Activated T-cell treated with anti-CD3 and anti-CD28 coated beads for 4 hours (primary cell): ENCODE data around the gene CCDC148.
"Not testable (repeated sequence)": the region's sequence is repeated elsewhere in the genome, so short reads cannot be mapped to it uniquely, and the experiment has no call there.

Experiments used
- DNase-seq: peaks from one replicate; pipeline ENCODE4 v3.0.0-alpha.2; 2020

The CCDC148 gene

GRCh38 chr2:158350751-158351465, 105.6 kb downstream of the CCDC148 start:
- not testable (repeated sequence) for DNase-seq

DNA sequence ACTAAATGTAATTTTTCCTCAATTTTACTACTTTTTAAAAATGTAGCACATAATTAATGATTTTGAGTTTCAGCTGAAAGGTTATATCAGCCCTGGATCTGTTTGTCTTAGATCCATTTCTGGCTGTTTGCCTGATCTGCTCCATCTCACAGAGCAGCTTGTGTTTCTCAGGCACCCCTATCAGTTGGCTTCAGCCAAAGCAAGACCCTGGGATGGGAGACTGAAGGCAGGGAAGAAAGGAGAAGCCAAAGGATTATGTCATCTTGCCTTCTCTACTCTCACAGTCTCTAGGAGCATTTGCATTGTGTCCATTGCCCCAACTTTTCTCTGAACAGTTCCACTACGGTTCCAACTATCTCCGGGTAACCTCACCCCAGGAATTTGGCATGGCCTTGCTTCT, 110.5 kb downstream of the CCDC148 start:
- no peak for DNase-seq

DNA sequence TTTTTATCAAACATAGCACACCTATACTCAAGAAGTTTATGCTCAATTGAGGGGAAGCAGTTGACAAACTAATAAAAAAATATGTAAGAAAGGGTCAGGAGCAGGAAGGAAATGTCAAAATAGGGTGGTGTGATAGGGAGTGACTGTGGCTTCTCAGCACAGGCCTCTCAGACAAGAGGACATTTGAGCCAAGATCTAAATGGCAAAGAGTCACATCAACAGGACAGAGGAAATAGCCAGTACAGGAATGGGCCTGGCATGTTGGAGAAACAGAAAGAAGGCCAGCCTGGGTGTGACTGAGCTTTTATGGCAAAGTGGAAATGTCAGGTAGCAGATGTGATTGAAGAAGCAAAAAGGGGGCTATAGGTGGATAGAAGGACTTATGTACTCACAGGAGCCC, 117.0 kb downstream of the CCDC148 start:
- DNase-seq: no peak

DNA sequence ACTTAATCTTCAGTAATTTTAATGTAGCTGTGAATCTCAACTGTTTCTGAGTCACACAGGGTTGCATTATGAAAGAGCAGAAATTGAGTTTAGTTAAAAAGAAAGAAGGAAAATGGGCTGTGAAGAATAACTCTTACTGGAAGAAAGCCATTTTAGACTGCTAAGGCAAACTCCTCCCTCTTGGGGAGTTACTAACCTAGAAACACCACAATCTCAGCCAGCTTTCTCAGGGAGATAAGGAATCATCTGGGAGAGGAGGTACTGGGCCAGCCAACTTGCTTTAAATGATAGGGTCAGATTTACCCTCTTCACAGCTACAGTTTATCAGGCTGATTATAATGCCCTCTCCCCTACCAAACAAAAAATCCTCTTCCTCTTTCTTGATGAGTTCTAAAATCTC, 119.5 kb downstream of the CCDC148 start:
- no peak for DNase-seq

DNA sequence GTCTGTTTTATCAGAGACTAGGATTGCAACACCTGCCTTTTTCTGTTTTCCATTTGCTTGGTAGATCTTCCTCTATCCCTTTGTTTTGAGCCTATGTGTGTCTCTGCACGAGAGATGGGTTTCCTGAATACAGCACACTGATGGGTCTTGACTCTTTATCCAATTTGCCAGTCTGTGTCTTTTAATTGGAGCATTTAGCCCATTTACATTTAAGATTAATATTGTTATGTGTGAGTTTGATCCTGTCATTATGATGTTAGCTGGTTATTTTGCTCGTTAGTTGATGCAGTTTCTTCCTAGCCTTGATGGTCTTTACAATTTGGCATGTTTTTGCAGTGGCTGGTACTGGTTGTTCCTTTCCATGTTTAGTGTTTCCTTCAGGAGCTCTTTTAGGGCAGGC, 124.8 kb downstream of the CCDC148 start:
- not testable (repeated sequence) for DNase-seq

DNA sequence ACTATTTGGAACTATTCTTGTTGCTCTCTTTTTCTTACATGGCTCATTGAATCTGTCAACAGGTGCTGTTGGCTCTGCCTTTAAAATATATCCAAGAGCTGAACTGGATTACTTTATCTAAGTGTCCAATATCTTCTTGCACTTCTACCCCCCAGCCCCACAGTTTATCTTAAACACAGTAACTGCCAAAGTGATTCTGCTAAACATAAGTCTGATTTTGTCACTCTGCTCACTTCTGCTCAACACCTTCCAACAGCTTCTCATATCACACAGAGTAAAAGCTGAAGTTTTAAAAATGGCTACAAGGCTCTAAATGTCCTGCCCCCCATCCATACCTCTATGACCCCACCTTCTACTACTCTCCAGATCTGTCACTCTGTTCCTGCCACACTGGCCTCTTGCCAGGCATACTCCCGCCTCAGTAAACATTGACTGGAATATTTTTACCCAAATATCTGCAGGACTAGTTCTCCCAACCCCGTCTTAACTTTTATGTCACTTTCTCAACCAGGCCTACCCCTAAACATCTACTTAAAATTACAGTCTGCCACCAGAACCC, 130.7 kb downstream of the CCDC148 start:
- no peak for DNase-seq

DNA sequence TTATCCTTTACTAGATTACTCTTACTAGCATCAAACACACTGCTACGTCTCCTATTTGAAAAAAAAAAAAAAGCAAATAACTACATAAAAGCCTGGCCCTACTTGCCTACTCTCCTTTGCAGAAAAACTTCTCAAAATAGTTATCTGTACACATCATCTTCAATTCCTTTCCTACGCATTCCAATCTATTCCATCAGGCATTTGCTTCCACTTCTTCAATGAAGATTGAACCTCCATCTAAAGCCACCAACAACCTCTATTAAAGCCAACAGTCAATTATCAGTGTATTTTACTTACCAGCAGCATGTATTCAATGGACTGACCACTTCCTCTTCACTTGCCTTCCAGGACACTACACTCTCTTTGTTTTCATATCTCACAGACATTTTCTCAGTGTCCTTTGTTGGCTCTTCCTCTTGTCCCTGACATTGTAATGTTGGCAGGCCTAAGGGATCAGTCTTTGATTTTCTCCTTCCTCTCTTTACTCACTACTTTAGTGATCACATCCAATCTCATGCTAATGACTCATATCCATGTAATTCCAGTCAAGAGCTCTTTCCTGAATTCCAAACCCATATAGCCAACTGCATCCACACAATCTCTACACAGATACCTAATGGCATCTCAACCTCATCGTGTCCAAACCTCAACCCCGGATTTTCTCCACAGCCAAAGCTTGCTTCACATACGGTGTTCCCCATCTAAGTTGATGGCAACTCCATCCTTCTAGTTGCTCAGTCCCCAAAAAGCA, 131.3 kb downstream of the CCDC148 start:
- DNase-seq: no peak

- DNase-seq: no peak
Observed at GRCh38 chr2:158323381-158323780, 133.2 kb downstream of the CCDC148 start.

GRCh38 chr2:158321264-158321663, 135.3 kb downstream of the CCDC148 start:
- DNase-seq: no peak

DNA sequence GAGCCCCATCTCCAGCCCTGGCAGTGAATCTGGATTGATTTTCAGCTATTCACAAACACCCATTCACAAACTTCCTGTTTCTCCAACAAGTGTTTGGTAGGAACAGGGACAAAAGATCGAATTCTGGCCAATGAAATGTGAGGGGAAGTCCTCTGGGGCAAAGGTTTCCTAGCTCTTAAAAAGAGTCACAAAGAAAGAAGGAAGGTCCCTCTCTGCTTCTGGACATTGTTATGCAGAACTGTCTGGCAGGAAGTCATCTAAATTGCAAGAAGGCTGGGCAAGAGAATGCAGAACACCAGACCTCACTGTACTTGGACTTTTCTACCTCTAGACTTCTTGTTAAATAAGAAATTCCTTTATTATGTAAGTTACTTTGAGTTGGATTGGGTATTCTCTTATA, 137.3 kb downstream of the CCDC148 start:
- DNase-seq: no peak

DNA sequence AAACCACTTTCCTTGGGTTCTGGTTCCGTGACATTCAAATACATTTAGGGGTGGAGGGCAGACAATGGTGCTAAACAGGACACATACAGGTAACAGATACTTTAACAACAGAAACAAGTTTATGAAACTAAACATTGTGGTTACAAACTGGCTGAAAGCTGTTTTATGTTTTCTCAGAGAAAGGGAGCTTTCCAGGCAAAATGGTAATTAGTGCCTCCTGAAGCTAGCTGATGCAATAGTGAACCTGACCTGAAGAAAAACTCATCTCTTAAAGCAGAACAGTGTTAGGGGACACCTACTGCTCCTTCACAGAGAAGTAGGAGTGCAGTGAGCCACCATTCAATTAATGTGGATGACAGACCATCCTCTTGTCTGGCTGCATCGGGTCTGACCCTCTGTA, 138.9 kb downstream of the CCDC148 start:
- DNase-seq: no peak

GRCh38 chr2:158315803-158316414, 140.6 kb downstream of the CCDC148 start:
- no peak for DNase-seq

- DNase-seq: no peak
Observed at GRCh38 chr2:158315000-158315399, 141.6 kb downstream of the CCDC148 start.

DNA sequence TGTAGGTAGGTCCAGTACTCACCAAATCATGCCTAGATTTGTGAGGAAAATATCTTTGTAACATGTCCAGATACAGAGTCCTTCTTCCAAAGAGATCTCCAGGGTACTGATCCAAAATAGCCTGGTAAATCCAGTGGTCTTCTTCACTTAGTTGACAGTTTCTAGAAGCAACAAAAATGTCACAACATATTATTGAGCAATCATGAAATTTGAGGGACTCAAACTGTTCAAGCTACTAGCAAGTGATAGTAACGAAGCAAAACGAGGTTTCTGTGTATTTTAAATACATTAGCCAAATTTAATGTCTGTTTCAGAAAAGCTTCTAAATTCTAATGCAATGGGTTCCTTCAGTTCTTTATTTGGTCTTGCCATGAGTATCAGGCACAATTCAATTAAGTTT, 142.8 kb downstream of the CCDC148 start:
- no peak for DNase-seq

DNA sequence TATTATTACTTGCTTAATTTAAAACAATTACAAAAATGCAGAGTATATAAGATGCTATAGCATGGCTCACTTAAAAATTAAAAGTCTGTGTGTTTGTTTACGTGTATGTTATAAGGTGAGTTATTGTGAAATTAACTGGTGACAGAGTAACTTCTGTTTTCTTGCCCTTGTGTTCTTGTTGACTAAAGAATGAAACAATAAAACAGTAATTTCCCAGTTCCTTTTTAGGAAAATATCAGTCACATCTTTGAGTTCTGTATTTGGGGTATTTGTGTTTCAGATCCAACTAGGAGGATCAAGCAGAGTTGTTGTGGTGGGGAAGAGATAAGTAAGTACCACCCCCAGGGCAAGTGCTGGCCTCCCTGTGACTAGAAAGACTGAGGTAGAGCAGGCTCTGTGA, 143.6 kb downstream of the CCDC148 start:
- no peak for DNase-seq

GRCh38 chr2:158310407-158310806, 146.1 kb downstream of the CCDC148 start:
- not testable (repeated sequence) for DNase-seq

DNA sequence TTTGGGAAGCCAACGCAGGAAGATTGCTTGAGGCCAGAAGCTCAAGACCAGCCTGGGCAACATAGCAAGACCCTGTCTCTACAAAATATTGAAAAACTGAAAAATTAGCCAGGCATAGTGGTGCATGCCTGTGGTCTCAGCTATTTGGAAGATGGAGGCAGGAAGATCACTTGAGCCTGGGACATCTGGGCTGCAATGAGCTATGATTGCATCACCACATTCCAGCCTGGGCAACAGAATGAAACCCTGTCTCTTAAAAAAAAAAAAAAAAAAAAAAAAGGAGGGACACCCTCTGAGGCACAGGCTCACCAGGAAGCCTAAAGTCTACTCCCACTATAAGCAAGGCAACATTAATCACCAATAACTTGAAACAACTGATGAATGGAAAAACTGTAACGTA, 151.1 kb downstream of the CCDC148 start:
- DNase-seq: no peak

DNA sequence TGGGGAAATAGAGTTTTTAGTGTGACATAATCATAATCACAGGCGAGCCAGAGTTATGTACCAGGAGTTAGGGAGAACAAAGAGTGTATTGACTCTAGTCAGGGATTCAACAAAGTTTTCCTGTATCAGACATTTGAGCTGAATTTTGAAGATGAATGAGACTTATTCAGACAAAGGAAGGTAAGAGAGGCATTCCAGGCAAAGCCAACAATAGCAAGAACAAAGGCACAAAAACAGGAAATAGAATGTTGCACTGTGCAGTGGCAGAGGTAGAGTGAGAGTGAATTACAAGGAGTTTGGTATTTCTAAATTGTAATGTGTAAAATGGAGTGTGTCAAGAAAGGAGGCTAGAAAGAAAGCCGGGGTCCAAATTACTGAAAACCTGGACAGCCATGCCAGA, 156.2 kb downstream of the CCDC148 start:
- no peak for DNase-seq

DNA sequence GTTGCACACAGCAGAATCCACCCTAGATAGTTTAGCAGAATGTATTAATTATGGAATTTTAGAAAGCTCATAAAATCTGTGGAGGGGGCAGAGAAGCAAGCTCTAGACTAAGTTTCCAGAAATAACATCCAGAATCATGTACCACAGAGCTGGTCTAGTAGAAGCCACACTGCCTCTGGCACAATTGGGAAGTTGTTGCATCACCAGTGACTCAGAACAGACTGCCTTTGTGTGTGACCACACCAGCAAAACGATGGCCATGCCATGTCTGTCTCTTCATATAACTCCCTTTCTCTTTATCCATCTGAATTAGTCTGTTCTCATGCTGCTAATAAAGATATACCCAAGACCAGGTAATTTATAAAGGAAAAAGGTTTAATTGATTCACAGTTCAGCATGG, 158.9 kb downstream of the CCDC148 start:
- DNase-seq: no peak

- no peak for DNase-seq
Observed at GRCh38 chr2:158297120-158297519, 159.4 kb downstream of the CCDC148 start.

DNA sequence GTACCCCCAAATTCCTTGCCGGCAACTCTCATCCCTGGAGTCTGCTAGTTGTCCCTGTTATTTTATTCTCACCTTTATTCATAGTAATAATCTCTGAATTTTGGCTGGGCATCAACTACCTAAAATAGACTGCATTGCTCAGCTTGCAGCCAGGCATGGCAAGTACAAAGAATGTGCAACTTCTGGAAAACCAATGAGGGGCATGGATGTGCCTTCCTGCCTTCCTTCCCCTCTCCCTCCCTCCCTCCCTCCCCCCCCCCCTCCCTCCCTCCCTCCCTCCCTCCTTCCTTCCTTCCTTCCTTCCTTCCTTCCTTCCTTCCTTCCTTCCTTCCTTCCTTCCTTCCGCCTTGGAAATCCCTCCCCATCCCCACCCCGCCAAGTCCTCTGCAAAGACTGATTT, 162.8 kb downstream of the CCDC148 start:
- DNase-seq: no peak

- DNase-seq: no peak
Observed at GRCh38 chr2:158291544-158292180, 164.9 kb downstream of the CCDC148 start.

- DNase-seq: no peak
Observed at GRCh38 chr2:158290225-158290624, 166.3 kb downstream of the CCDC148 start.
